ENCODE data around the gene HAPLN3.

- TF ChIP-seq FOXM1 (IDR thresholded peaks at IDR 0.05; ENCODE audit: low read depth, low read length) (no peak), SRF (IDR thresholded peaks at IDR 0.05; ENCODE audit: low read depth in 2 of 2, low read length in 2 of 2) (no peak), REST (IDR thresholded peaks at IDR 0.05; ENCODE audit: low read depth, low read length) (no peak), POLR2AphosphoS5 (IDR thresholded peaks at IDR 0.05; ENCODE audit: low read length) (no peak), CTCF (IDR thresholded peaks at IDR 0.05 in 2 of 3, conservative IDR thresholded peaks at IDR 0.05 in 1 of 3; ENCODE audit: control insufficient read depth in 2 of 3, extremely low read depth in 1 of 3, insufficient read depth in 1 of 3, low read depth in 3 of 3, low read length in 3 of 3) (no peak), ZNF274 (IDR thresholded peaks at IDR 0.05; ENCODE audit: insufficient read depth, insufficient read length) (no peak), FOS (IDR thresholded peaks at IDR 0.05; ENCODE audit: borderline replicate concordance, extremely low read depth, insufficient read length) (no peak), HCFC1 (IDR thresholded peaks at IDR 0.05; ENCODE audit: low read length) (no peak)
These were observed at the start of gene HAPLN3 for GRCh38 chr15:88894819-88895767.
